Stimulated activated naive B cell treated with anti-CD40 and anti-IgM and Interleukin-4, amounts not matched to agents 10 μg/mL and 1 μg/mL and 100 μg/mL, for 72 hours (primary cell): ENCODE measurements around the gene NDUFA8.
A peak's percentile ranks its signal among the peaks of the same experiment; 100 is the strongest.

Experiments used
- ATAC-seq, 2 donors: fragments of 150-1000 bp; cut with Tn5 transposase; replicated peaks; 2 replicates each; pipeline ENCODE4 v1.10.0; 2021; ENCODE audit warnings: moderate library complexity in 1 of 2
- DNase-seq: peaks from one replicate; pipeline ENCODE4 v3.0.0; 2021
- H3K27ac Mint-ChIP-seq: one replicate; pipeline ENCODE4 v1.8.0; 2022; ENCODE audit warnings: mild to moderate bottlenecking, mixed read lengths
- H3K27me3 Mint-ChIP-seq, 2 donors: one replicate each; pipeline ENCODE4 v1.8.0; 2022; ENCODE audit warnings: mixed read lengths in 2 of 2
- H3K36me3 Mint-ChIP-seq, 2 donors: one replicate each; pipeline ENCODE4 v1.8.0; 2022; ENCODE audit warnings: mixed read lengths in 2 of 2, mild to moderate bottlenecking in 1 of 2
- H3K4me1 Mint-ChIP-seq, 2 donors: one replicate each; pipeline ENCODE4 v1.8.0; 2022; ENCODE audit warnings: mixed read lengths in 2 of 2, mild to moderate bottlenecking in 1 of 2
- H3K4me3 Mint-ChIP-seq, 2 donors: one replicate each; pipeline ENCODE4 v1.8.0; 2022; ENCODE audit warnings: mild to moderate bottlenecking in 2 of 2, mixed read lengths in 2 of 2, moderate library complexity in 1 of 2
- H3K9me3 Mint-ChIP-seq, 2 donors: one replicate each; pipeline ENCODE4 v1.8.0; 2022; ENCODE audit warnings: mixed read lengths in 2 of 2, mild to moderate bottlenecking in 1 of 2

Gene NDUFA8

GRCh38 chr9:122159026-122159924, at the start of gene NDUFA8, which contains the start of gene MORN5:
Gene NDUFA8, minus strand, starts transcription at chr9:122159779. Its CDS starts 102 bp downstream, at chr9:122159677.
Gene MORN5, plus strand, starts transcription at chr9:122159908. Its CDS starts 65 bp downstream, at chr9:122159973.
- DNase-seq (peak; percentile 93), ATAC-seq (peak; percentile 96 to 98)
- H3K27ac Mint-ChIP-seq = peak within 1 kb of the TSS; percentile 96
- H3K36me3 Mint-ChIP-seq = peaks cover 8 to 9% of the 10 kb centered on the region in 2 donors
- peaks cover 19 to 20% of the 10 kb centered on the region in 2 donors for H3K27me3 Mint-ChIP-seq
- peak within 1 kb of the TSS; percentile 92 to 97 for H3K4me3 Mint-ChIP-seq
- H3K9me3 Mint-ChIP-seq = peaks cover 4 to 5% of the 10 kb centered on the region in 2 donors
- H3K4me1 Mint-ChIP-seq = peaks cover 24 to 29% of the 10 kb centered on the region in 2 donors

- DNase-seq (no peak), ATAC-seq (no peak)
- Mint-ChIP-seq H3K4me1 (no peaks in the 10 kb centered on the region), H3K36me3 (no peaks in the 10 kb centered on the region), H3K27ac (no peak overlapping the region), H3K27me3 (peaks cover 39 to 44% of the 10 kb centered on the region in 2 donors), H3K9me3 (no peaks in the 10 kb centered on the region), H3K4me3 (no peak overlapping the region)
These were observed 47.5 kb upstream of the NDUFA8 start for GRCh38 chr9:122207096-122207495.

GRCh38 chr9:122206118-122207046, 46.8 kb upstream of the NDUFA8 start:
- no peak for ATAC-seq
- H3K27ac Mint-ChIP-seq = no peak overlapping the region
- H3K27me3 Mint-ChIP-seq = peaks cover 33 to 39% of the 10 kb centered on the region in 2 donors
- no peaks in the 10 kb centered on the region for H3K36me3 Mint-ChIP-seq
- DNase-seq = no peak
- no peaks in the 10 kb centered on the region for H3K4me1 Mint-ChIP-seq
- H3K4me3 Mint-ChIP-seq = no peak overlapping the region
- no peaks in the 10 kb centered on the region for H3K9me3 Mint-ChIP-seq

GRCh38 chr9:122205176-122205575, 45.6 kb upstream of the NDUFA8 start:
- Mint-ChIP-seq H3K4me3 (no peak overlapping the region), H3K36me3 (no peaks in the 10 kb centered on the region), H3K4me1 (no peaks in the 10 kb centered on the region), H3K9me3 (no peaks in the 10 kb centered on the region), H3K27me3 (peaks cover 21 to 34% of the 10 kb centered on the region in 2 donors), H3K27ac (no peak overlapping the region)
- DNase-seq (no peak), ATAC-seq (no peak)

- DNase-seq (no peak), ATAC-seq (no peak)
- no peak overlapping the region for H3K4me3 Mint-ChIP-seq
- H3K27ac Mint-ChIP-seq = no peak overlapping the region
- H3K27me3 Mint-ChIP-seq = peaks cover 16 to 33% of the 10 kb centered on the region in 2 donors
- H3K9me3 Mint-ChIP-seq = no peaks in the 10 kb centered on the region
- no peaks in the 10 kb centered on the region for H3K36me3 Mint-ChIP-seq
- H3K4me1 Mint-ChIP-seq = no peaks in the 10 kb centered on the region
These were observed 44.9 kb upstream of the NDUFA8 start for GRCh38 chr9:122204491-122204890.

GRCh38 chr9:122204055-122204454, 44.5 kb upstream of the NDUFA8 start:
- no peaks in the 10 kb centered on the region for H3K36me3 Mint-ChIP-seq
- no peaks in the 10 kb centered on the region for H3K9me3 Mint-ChIP-seq
- H3K27ac Mint-ChIP-seq = no peak overlapping the region
- H3K4me3 Mint-ChIP-seq = no peak overlapping the region
- no peaks in the 10 kb centered on the region for H3K4me1 Mint-ChIP-seq
- DNase-seq (no peak), ATAC-seq (no peak)
- peaks cover 16 to 33% of the 10 kb centered on the region in 2 donors for H3K27me3 Mint-ChIP-seq

GRCh38 chr9:122202111-122202510, 42.5 kb upstream of the NDUFA8 start:
- no peaks in the 10 kb centered on the region for H3K9me3 Mint-ChIP-seq
- H3K4me1 Mint-ChIP-seq = no peaks in the 10 kb centered on the region
- peaks cover 28 to 30% of the 10 kb centered on the region in 2 donors for H3K27me3 Mint-ChIP-seq
- no peak overlapping the region for H3K27ac Mint-ChIP-seq
- DNase-seq (no peak), ATAC-seq (no peak)
- no peaks in the 10 kb centered on the region for H3K36me3 Mint-ChIP-seq
- H3K4me3 Mint-ChIP-seq = no peak overlapping the region

- no peaks in the 10 kb centered on the region for H3K4me1 Mint-ChIP-seq
- ATAC-seq (no peak), DNase-seq (no peak)
- H3K36me3 Mint-ChIP-seq = no peaks in the 10 kb centered on the region
- H3K4me3 Mint-ChIP-seq = no peak overlapping the region
- no peaks in the 10 kb centered on the region for H3K9me3 Mint-ChIP-seq
- no peak overlapping the region for H3K27ac Mint-ChIP-seq
- H3K27me3 Mint-ChIP-seq = peaks cover 28 to 30% of the 10 kb centered on the region in 2 donors
These were observed 42.1 kb upstream of the NDUFA8 start for GRCh38 chr9:122201641-122202040.

- Mint-ChIP-seq H3K36me3 (no peaks in the 10 kb centered on the region), H3K4me1 (no peaks in the 10 kb centered on the region), H3K27me3 (peaks cover 25 to 30% of the 10 kb centered on the region in 2 donors), H3K27ac (no peak overlapping the region), H3K4me3 (no peak overlapping the region), H3K9me3 (no peaks in the 10 kb centered on the region)
- ATAC-seq (no peak), DNase-seq (no peak)
These were observed 41.5 kb upstream of the NDUFA8 start for GRCh38 chr9:122200960-122201595.

- no peak for DNase-seq
- peaks cover 15 to 18% of the 10 kb centered on the region in 2 donors for H3K27me3 Mint-ChIP-seq
- peaks cover 0 to 2% of the 10 kb centered on the region in 2 donors for H3K4me1 Mint-ChIP-seq
- no peak overlapping the region for H3K4me3 Mint-ChIP-seq
- no peaks in the 10 kb centered on the region for H3K9me3 Mint-ChIP-seq
- no peaks in the 10 kb centered on the region for H3K36me3 Mint-ChIP-seq
- H3K27ac Mint-ChIP-seq = no peak overlapping the region
- ATAC-seq = no peak
These were observed 38.3 kb upstream of the NDUFA8 start for GRCh38 chr9:122197882-122198281.

- ATAC-seq (no peak), DNase-seq (no peak)
- Mint-ChIP-seq H3K4me1 (peaks cover 0 to 2% of the 10 kb centered on the region in 2 donors), H3K9me3 (no peaks in the 10 kb centered on the region), H3K27ac (no peak overlapping the region), H3K27me3 (peaks cover 15 to 18% of the 10 kb centered on the region in 2 donors), H3K4me3 (no peak overlapping the region), H3K36me3 (no peaks in the 10 kb centered on the region)
These were observed 37.8 kb upstream of the NDUFA8 start for GRCh38 chr9:122197426-122197825.

- no peak for ATAC-seq
- DNase-seq = no peak
- no peaks in the 10 kb centered on the region for H3K9me3 Mint-ChIP-seq
- no peak overlapping the region for H3K4me3 Mint-ChIP-seq
- H3K36me3 Mint-ChIP-seq = no peaks in the 10 kb centered on the region
- H3K27me3 Mint-ChIP-seq = peaks cover 15 to 18% of the 10 kb centered on the region in 2 donors
- H3K27ac Mint-ChIP-seq = no peak overlapping the region
- H3K4me1 Mint-ChIP-seq = peaks cover 0 to 2% of the 10 kb centered on the region in 2 donors
These were observed 36.3 kb upstream of the NDUFA8 start for GRCh38 chr9:122195875-122196274.

- Mint-ChIP-seq H3K27me3 (peaks cover 13 to 17% of the 10 kb centered on the region in 2 donors), H3K4me1 (peaks cover 0 to 2% of the 10 kb centered on the region in 2 donors), H3K27ac (no peak overlapping the region), H3K9me3 (no peaks in the 10 kb centered on the region), H3K36me3 (no peaks in the 10 kb centered on the region), H3K4me3 (no peak overlapping the region)
- ATAC-seq (no peak), DNase-seq (no peak)
These were observed 34.1 kb upstream of the NDUFA8 start for GRCh38 chr9:122193651-122194050.
